Measurements from ENCODE around the gene CENPT. TPM values are rescaled to one million over a fixed set of nuclear protein-coding genes. Genes with fewer than 3 reads are reported as not detected.
A peak's percentile ranks its signal among the peaks of the same experiment; 100 is the strongest.

The CENPT gene
- total and polyA plus RNA-seq, 2 of the 13 experiments (the other 11 are each of a cell fraction or from before 2014, with no cell fraction given): 40.9 to 43.3 TPM

DNA sequence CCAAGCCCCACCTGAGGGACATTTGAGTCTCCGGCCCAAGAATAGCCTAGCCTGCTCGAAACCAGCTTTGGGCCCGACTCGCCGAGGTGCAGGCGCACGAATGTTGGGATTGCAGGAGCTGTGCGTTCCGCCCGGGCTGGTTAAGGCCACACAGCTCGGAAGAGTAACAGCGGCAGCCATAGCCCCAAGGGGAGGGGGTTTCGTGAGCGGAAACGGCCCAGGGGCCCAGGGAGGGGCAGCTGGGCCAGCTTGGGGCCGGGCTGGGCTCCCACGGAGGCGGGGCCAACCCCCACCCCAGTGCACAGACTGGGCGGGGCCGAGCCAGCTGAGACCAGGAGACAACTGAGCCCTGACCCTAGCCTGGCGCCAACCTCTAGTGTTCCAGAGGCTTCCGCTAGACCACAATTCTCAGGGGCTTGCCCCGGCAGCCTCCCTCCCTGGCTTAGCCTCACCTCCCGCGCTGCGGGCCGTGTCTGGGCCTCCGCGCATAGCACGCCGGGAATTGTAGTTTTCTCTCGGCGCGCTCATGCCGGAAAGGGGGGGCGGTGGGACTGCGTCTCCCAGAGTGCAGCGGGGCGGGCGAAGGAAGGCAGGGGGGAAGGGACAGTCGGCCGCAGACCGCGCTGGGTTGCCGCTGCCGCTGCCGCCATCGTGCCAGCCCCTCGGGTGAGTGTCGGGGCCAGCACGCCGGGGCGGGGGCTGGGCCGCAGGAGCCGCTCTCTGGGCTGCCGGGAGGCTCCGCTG is 1.0 kb downstream of the CENPT start, which contains the start of gene NUTF2 (continued):
- TF ChIP-seq, protein P1, sequence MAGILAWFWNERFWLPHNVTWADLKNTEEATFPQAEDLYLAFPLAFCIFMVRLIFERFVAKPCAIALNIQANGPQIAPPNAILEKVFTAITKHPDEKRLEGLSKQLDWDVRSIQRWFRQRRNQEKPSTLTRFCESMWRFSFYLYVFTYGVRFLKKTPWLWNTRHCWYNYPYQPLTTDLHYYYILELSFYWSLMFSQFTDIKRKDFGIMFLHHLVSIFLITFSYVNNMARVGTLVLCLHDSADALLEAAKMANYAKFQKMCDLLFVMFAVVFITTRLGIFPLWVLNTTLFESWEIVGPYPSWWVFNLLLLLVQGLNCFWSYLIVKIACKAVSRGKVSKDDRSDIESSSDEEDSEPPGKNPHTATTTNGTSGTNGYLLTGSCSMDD (CRISPR knock-in tag; IDR thresholded peaks at IDR 0.05): no peak
- TF ChIP-seq, protein P2, sequence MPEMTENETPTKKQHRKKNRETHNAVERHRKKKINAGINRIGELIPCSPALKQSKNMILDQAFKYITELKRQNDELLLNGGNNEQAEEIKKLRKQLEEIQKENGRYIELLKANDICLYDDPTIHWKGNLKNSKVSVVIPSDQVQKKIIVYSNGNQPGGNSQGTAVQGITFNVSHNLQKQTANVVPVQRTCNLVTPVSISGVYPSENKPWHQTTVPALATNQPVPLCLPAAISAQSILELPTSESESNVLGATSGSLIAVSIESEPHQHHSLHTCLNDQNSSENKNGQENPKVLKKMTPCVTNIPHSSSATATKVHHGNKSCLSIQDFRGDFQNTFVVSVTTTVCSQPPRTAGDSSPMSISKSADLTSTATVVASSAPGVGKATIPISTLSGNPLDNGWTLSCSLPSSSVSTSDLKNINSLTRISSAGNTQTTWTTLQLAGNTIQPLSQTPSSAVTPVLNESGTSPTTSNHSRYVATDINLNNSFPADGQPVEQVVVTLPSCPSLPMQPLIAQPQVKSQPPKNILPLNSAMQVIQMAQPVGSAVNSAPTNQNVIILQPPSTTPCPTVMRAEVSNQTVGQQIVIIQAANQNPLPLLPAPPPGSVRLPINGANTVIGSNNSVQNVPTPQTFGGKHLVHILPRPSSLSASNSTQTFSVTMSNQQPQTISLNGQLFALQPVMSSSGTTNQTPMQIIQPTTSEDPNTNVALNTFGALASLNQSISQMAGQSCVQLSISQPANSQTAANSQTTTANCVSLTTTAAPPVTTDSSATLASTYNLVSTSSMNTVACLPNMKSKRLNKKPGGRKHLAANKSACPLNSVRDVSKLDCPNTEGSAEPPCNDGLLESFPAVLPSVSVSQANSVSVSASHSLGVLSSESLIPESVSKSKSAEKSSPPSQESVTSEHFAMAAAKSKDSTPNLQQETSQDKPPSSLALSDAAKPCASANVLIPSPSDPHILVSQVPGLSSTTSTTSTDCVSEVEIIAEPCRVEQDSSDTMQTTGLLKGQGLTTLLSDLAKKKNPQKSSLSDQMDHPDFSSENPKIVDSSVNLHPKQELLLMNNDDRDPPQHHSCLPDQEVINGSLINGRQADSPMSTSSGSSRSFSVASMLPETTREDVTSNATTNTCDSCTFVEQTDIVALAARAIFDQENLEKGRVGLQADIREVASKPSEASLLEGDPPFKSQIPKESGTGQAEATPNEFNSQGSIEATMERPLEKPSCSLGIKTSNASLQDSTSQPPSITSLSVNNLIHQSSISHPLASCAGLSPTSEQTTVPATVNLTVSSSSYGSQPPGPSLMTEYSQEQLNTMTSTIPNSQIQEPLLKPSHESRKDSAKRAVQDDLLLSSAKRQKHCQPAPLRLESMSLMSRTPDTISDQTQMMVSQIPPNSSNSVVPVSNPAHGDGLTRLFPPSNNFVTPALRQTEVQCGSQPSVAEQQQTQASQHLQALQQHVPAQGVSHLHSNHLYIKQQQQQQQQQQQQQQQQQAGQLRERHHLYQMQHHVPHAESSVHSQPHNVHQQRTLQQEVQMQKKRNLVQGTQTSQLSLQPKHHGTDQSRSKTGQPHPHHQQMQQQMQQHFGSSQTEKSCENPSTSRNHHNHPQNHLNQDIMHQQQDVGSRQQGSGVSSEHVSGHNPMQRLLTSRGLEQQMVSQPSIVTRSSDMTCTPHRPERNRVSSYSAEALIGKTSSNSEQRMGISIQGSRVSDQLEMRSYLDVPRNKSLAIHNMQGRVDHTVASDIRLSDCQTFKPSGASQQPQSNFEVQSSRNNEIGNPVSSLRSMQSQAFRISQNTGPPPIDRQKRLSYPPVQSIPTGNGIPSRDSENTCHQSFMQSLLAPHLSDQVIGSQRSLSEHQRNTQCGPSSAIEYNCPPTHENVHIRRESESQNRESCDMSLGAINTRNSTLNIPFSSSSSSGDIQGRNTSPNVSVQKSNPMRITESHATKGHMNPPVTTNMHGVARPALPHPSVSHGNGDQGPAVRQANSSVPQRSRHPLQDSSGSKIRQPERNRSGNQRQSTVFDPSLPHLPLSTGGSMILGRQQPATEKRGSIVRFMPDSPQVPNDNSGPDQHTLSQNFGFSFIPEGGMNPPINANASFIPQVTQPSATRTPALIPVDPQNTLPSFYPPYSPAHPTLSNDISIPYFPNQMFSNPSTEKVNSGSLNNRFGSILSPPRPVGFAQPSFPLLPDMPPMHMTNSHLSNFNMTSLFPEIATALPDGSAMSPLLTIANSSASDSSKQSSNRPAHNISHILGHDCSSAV (CRISPR knock-in tag; IDR thresholded peaks at IDR 0.05; ENCODE audit: borderline replicate concordance): no peak
- TF ChIP-seq MAFK (conservative IDR thresholded peaks at IDR 0.05 in 1 of 2, IDR thresholded peaks at IDR 0.05 in 1 of 2; ENCODE audit: low read length in 2 of 2): no peak
- TF ChIP-seq ZBTB7B (CRISPR knock-in tag; IDR thresholded peaks at IDR 0.05): peak; percentile 62
- TF ChIP-seq, protein P3, sequence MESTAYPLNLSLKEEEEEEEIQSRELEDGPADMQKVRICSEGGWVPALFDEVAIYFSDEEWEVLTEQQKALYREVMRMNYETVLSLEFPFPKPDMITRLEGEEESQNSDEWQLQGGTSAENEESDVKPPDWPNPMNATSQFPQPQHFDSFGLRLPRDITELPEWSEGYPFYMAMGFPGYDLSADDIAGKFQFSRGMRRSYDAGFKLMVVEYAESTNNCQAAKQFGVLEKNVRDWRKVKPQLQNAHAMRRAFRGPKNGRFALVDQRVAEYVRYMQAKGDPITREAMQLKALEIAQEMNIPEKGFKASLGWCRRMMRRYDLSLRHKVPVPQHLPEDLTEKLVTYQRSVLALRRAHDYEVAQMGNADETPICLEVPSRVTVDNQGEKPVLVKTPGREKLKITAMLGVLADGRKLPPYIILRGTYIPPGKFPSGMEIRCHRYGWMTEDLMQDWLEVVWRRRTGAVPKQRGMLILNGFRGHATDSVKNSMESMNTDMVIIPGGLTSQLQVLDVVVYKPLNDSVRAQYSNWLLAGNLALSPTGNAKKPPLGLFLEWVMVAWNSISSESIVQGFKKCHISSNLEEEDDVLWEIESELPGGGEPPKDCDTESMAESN (CRISPR knock-in tag; conservative IDR thresholded peaks at IDR 0.05): peak; percentile 83; the same call in 1 of the 2 replicates
- peak; percentile 73; the same call in 1 of the 2 replicates for TF ChIP-seq ELF3 (CRISPR knock-in tag; IDR thresholded peaks at IDR 0.05)
- TF ChIP-seq NAIF1 (CRISPR knock-in tag; IDR thresholded peaks at IDR 0.05; ENCODE audit: borderline replicate concordance): peak; percentile 74; the same call in 1 of the 2 replicates
- peak; percentile 90 for TF ChIP-seq YY1 (IDR thresholded peaks at IDR 0.05; ENCODE audit: insufficient read depth, insufficient replicate concordance, low read depth, low read length)
- TF ChIP-seq ZNF460 (CRISPR knock-in tag; IDR thresholded peaks at IDR 0.05; ENCODE audit: borderline replicate concordance): peak; percentile 79; the same call in 1 of the 2 replicates
- TF ChIP-seq, protein P4, sequence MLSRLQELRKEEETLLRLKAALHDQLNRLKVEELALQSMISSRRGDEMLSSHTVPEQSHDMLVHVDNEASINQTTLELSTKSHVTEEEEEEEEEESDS (CRISPR knock-in tag; IDR thresholded peaks at IDR 0.05; ENCODE audit: borderline replicate concordance): no peak
- TF ChIP-seq DMAP1 (CRISPR knock-in tag; IDR thresholded peaks at IDR 0.05): peak; percentile 86
- TF ChIP-seq, protein P5, sequence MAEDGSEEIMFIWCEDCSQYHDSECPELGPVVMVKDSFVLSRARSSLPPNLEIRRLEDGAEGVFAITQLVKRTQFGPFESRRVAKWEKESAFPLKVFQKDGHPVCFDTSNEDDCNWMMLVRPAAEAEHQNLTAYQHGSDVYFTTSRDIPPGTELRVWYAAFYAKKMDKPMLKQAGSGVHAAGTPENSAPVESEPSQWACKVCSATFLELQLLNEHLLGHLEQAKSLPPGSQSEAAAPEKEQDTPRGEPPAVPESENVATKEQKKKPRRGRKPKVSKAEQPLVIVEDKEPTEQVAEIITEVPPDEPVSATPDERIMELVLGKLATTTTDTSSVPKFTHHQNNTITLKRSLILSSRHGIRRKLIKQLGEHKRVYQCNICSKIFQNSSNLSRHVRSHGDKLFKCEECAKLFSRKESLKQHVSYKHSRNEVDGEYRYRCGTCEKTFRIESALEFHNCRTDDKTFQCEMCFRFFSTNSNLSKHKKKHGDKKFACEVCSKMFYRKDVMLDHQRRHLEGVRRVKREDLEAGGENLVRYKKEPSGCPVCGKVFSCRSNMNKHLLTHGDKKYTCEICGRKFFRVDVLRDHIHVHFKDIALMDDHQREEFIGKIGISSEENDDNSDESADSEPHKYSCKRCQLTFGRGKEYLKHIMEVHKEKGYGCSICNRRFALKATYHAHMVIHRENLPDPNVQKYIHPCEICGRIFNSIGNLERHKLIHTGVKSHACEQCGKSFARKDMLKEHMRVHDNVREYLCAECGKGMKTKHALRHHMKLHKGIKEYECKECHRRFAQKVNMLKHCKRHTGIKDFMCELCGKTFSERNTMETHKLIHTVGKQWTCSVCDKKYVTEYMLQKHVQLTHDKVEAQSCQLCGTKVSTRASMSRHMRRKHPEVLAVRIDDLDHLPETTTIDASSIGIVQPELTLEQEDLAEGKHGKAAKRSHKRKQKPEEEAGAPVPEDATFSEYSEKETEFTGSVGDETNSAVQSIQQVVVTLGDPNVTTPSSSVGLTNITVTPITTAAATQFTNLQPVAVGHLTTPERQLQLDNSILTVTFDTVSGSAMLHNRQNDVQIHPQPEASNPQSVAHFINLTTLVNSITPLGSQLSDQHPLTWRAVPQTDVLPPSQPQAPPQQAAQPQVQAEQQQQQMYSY (CRISPR knock-in tag; IDR thresholded peaks at IDR 0.05): no peak; the same call in 1 of the 2 replicates
- no peak for TF ChIP-seq XBP1 (CRISPR knock-in tag; IDR thresholded peaks at IDR 0.05)
